Neural cell (in vitro differentiated cells): Measurements from ENCODE around the gene SERTAD1. TPM values are rescaled to one million over a fixed set of nuclear protein-coding genes. Genes with fewer than 3 reads are reported as not detected.

Source experiments
- H2AFZ ChIP-seq: fragments of 200-600, 300-800 bp; sonication (generic), shearing (Covaris generic); 2 replicates; pipeline ENCODE4 v1.6.0; 2014; ENCODE audit warnings: low read depth, mild to moderate bottlenecking, antibody characterized with exemption, low read length, moderate library complexity
- H3F3A ChIP-seq: fragments of 200-600 bp; shearing (Covaris generic); 2 replicates; pipeline ENCODE4 v1.6.1; 2016; ENCODE audit warnings: mild to moderate bottlenecking, moderate library complexity, mixed read lengths, antibody characterized with exemption, low read length; ENCODE audit not compliant: insufficient read depth, poor library complexity, severe bottlenecking
- H3K27ac ChIP-seq: fragments of 200-600, 300-800 bp; sonication (generic), shearing (Covaris generic); 2 replicates; pipeline ENCODE4 v1.5.1; 2014; ENCODE audit warnings: mild to moderate bottlenecking, low read length, moderate library complexity
- H3K27me3 ChIP-seq: fragments of 300-800, 200-600 bp; sonication (generic), shearing (Covaris generic); 2 replicates; pipeline ENCODE4 v1.6.0; 2014; ENCODE audit warnings: mild to moderate bottlenecking, low read depth, low read length, moderate library complexity; ENCODE audit not compliant: insufficient read depth
- H3K36me3 ChIP-seq: fragments of 300-800, 200-600 bp; sonication (generic), shearing (Covaris generic); 2 replicates; pipeline ENCODE4 v1.5.1; 2014; ENCODE audit warnings: mild to moderate bottlenecking, antibody characterized with exemption, low read length, moderate library complexity; ENCODE audit not compliant: insufficient read depth
- H3K4me2 ChIP-seq: fragments of 300-800, 200-600 bp; sonication (generic), shearing (Covaris generic); 2 replicates; pipeline ENCODE4 v1.6.0; 2014; ENCODE audit warnings: mild to moderate bottlenecking, low read length
- H3K4me3 ChIP-seq: fragments of 300-800, 200-600 bp; sonication (generic), shearing (Covaris generic); 2 replicates; pipeline ENCODE4 v1.5.1; 2014; ENCODE audit warnings: mild to moderate bottlenecking, low read length, moderate library complexity
- H3K79me2 ChIP-seq: fragments of 200-600 bp; shearing (Covaris generic); replicated peaks from 2 replicates; pipeline ENCODE4 v1.6.0; 2014; ENCODE audit warnings: mild to moderate bottlenecking, low read length, moderate library complexity; ENCODE audit not compliant: insufficient read depth
- H3K9ac ChIP-seq: fragments of 300-800, 200-600 bp; sonication (generic), shearing (Covaris generic); 2 replicates; pipeline ENCODE4 v1.6.1; 2016; ENCODE audit warnings: mild to moderate bottlenecking, low read length, mixed read lengths
- H3K9me2 ChIP-seq: fragments of 200-600 bp; shearing (Covaris generic); 2 replicates; pipeline ENCODE4 v1.6.1; 2016; ENCODE audit warnings: mild to moderate bottlenecking, low read length, mixed read lengths; ENCODE audit not compliant: insufficient read depth
- H3K9me3 ChIP-seq: fragments of 200-600, 300-800 bp; sonication (generic), shearing (Covaris generic); 2 replicates; pipeline ENCODE4 v1.6.1; 2016; ENCODE audit warnings: mild to moderate bottlenecking, mixed run types, low read length, moderate library complexity, mixed read lengths
- H4K20me1 ChIP-seq: fragments of 200-600 bp; shearing (Covaris generic); 2 replicates; pipeline ENCODE4 v1.6.1; 2016; ENCODE audit warnings: mild to moderate bottlenecking, mixed run types; ENCODE audit not compliant: insufficient read depth
- CTCF ChIP-seq: fragments of 450-650 bp; IDR thresholded peaks from 2 replicates; pipeline ENCODE4 v1.5.1; 2014; ENCODE audit warnings: antibody characterized with exemption, mild to moderate bottlenecking, moderate library complexity; ENCODE audit not compliant: poor library complexity, severe bottlenecking
- EP300 ChIP-seq: fragments of 450-650 bp; conservative IDR thresholded peaks from 2 replicates; pipeline ENCODE4 v1.6.1; 2014; ENCODE audit warnings: antibody characterized with exemption, mild to moderate bottlenecking, moderate library complexity; ENCODE audit not compliant: poor library complexity, severe bottlenecking
- EZH2 ChIP-seq: fragments of 200-600, 300-800 bp; shearing (Covaris generic), sonication (generic); IDR thresholded peaks from 2 replicates; pipeline ENCODE4 v1.6.1; 2014; ENCODE audit warnings: antibody characterized with exemption, low read length, borderline replicate concordance, mild to moderate bottlenecking; ENCODE audit not compliant: insufficient read depth, poor library complexity, severe bottlenecking
- MXI1 ChIP-seq: fragments of 450-650 bp; conservative IDR thresholded peaks from 2 replicates; pipeline ENCODE4 v1.6.1; 2014; ENCODE audit warnings: antibody characterized with exemption, mild to moderate bottlenecking; ENCODE audit not compliant: poor library complexity, severe bottlenecking
- POLR2AphosphoS5 ChIP-seq: IDR thresholded peaks from 2 replicates; pipeline ENCODE4 v1.6.1; 2012
- RAD21 ChIP-seq: fragments of 450-650 bp; conservative IDR thresholded peaks from 2 replicates; pipeline ENCODE4 v1.6.1; 2014; ENCODE audit warnings: antibody characterized with exemption, mild to moderate bottlenecking, moderate library complexity
- REST ChIP-seq: IDR thresholded peaks from 2 replicates; pipeline ENCODE4 v1.6.1; 2012; ENCODE audit warnings: borderline replicate concordance
- SMC3 ChIP-seq: fragments of 450-650 bp; conservative IDR thresholded peaks from 2 replicates; pipeline ENCODE4 v1.6.1; 2014; ENCODE audit warnings: antibody characterized with exemption, mild to moderate bottlenecking, moderate library complexity; ENCODE audit not compliant: poor library complexity
- TAF1 ChIP-seq: IDR thresholded peaks from 2 replicates; pipeline ENCODE4 v1.6.1; 2012; ENCODE audit warnings: low read depth
- polyA plus RNA-seq: library from polyadenylated mRNA; depleted of rRNA; stranded (reverse); fragments of >200 nt; gene quantifications from 2 replicates; pipeline ENCODE4 v1.2.3, GENCODE V29; 2014

SERTAD1 gene
- polyA plus RNA-seq, 1 donor from 2014 or later = 3.3 TPM

GRCh38 chr19:40418040-40418439 is 7.8 kb downstream of the SERTAD1 start:
- Histone ChIP-seq H3K4me3 (no peak overlapping the region), H2AFZ (no peak overlapping the region), H3K36me3 (no peaks in the 10 kb centered on the region), H3K9me2 (no peaks in the 10 kb centered on the region), H3K79me2 (no peaks in the 10 kb centered on the region), H3F3A (no peaks in the 10 kb centered on the region), H3K27ac (no peak overlapping the region), H3K4me2 (no peak overlapping the region), H3K27me3 (no peaks in the 10 kb centered on the region), H3K9me3 (no peaks in the 10 kb centered on the region), H3K9ac (no peak overlapping the region), H4K20me1 (no peaks in the 10 kb centered on the region)
- no peak for TF ChIP-seq SMC3
- no peak for TF ChIP-seq CTCF
- no peak for TF ChIP-seq EP300
- TF ChIP-seq MXI1 = no peak
- no peak for TF ChIP-seq POLR2AphosphoS5
- no peak for TF ChIP-seq RAD21
- TF ChIP-seq REST = no peak
- TF ChIP-seq EZH2 = no peak
- no peak for TF ChIP-seq TAF1

GRCh38 chr19:40417643-40417981 is 8.2 kb downstream of the SERTAD1 start:
- H3K9me3 ChIP-seq = no peaks in the 10 kb centered on the region
- no peak for TF ChIP-seq CTCF
- no peak for TF ChIP-seq POLR2AphosphoS5
- TF ChIP-seq EZH2 = no peak
- TF ChIP-seq REST = no peak
- no peak for TF ChIP-seq RAD21
- no peak for TF ChIP-seq TAF1
- TF ChIP-seq SMC3 = no peak
- no peak for TF ChIP-seq EP300
- TF ChIP-seq MXI1 = no peak
- no peaks in the 10 kb centered on the region for H3K27me3 ChIP-seq
- no peaks in the 10 kb centered on the region for H4K20me1 ChIP-seq
- no peaks in the 10 kb centered on the region for H3F3A ChIP-seq
- no peak overlapping the region for H2AFZ ChIP-seq
- no peaks in the 10 kb centered on the region for H3K79me2 ChIP-seq
- no peak overlapping the region for H3K27ac ChIP-seq
- no peaks in the 10 kb centered on the region for H3K9me2 ChIP-seq
- no peak overlapping the region for H3K9ac ChIP-seq
- no peaks in the 10 kb centered on the region for H3K36me3 ChIP-seq
- H3K4me3 ChIP-seq = no peak overlapping the region
- H3K4me2 ChIP-seq = no peak overlapping the region
